Liver (tissue), 9 donors: ENCODE results near the gene ZRANB1. TPM values are rescaled to one million over a fixed set of nuclear protein-coding genes. Genes with fewer than 3 reads are reported as not detected.
A peak's percentile ranks its signal among the peaks of the same experiment; 100 is the strongest.

Experiments used
- DNase-seq: peaks from one replicate; pipeline ENCODE4 v3.0.0-alpha.2; 2017; ENCODE audit warnings: low spot score
- H3K27ac ChIP-seq, 2 donors: one replicate each; pipeline ENCODE4 v1.7.0; 2013; ENCODE audit warnings: inconsistent platforms in 2 of 2, low read length in 2 of 2, control low read depth in 1 of 2, low read depth in 1 of 2, mild to moderate bottlenecking in 1 of 2
- H3K27me3 ChIP-seq, 4 donors: one replicate each; pipeline versions ENCODE4 v1.6.1 to v1.7.0; 2013; ENCODE audit warnings: low read length in 3 of 4, inconsistent platforms in 1 of 4, mild to moderate bottlenecking in 1 of 4, moderate library complexity in 1 of 4; ENCODE audit not compliant: control insufficient read depth in 4 of 4, insufficient read depth in 4 of 4
- H3K36me3 ChIP-seq, 4 donors: one replicate each; pipeline versions ENCODE4 v1.6.1 to v1.7.0; 2013; ENCODE audit warnings: low read length in 3 of 4, mild to moderate bottlenecking in 3 of 4, low read depth in 1 of 4, moderate library complexity in 1 of 4; ENCODE audit not compliant: control insufficient read depth in 4 of 4, insufficient read depth in 3 of 4
- H3K4me1 ChIP-seq, 4 donors: one replicate each; pipeline versions ENCODE4 v1.6.1 to v1.7.0; 2013; ENCODE audit warnings: low read length in 3 of 4, mild to moderate bottlenecking in 3 of 4, moderate library complexity in 1 of 4; ENCODE audit not compliant: control insufficient read depth in 4 of 4, insufficient read depth in 4 of 4
- H3K4me3 ChIP-seq, 3 donors: one replicate each; pipeline versions ENCODE4 v1.6.1 to v1.7.0; 2013; ENCODE audit warnings: low read length in 3 of 3, control low read depth in 1 of 3, low read depth in 1 of 3, mild to moderate bottlenecking in 1 of 3
- H3K9ac ChIP-seq, 2 donors: one replicate each; pipeline ENCODE4 v1.7.0; 2013; ENCODE audit warnings: low read length in 2 of 2, mild to moderate bottlenecking in 2 of 2, moderate library complexity in 2 of 2, control low read depth in 1 of 2, low read depth in 1 of 2
- H3K9me3 ChIP-seq, 4 donors: one replicate each; pipeline versions ENCODE4 v1.6.1 to v1.7.0; 2013; ENCODE audit warnings: low read length in 3 of 4; ENCODE audit not compliant: control insufficient read depth in 4 of 4
- FOXA1 ChIP-seq: IDR thresholded peaks from 2 replicates; pipeline ENCODE4 v1.6.1; 2016; ENCODE audit warnings: antibody characterized with exemption
- FOXA2 ChIP-seq: IDR thresholded peaks from 2 replicates; pipeline ENCODE4 v1.6.1; 2016; ENCODE audit warnings: antibody characterized with exemption
- GABPA ChIP-seq, 2 donors: IDR thresholded peaks in 1 of 2; conservative IDR thresholded peaks in 1 of 2; 2 replicates each; pipeline ENCODE4 v1.6.1; 2016; ENCODE audit warnings: antibody characterized with exemption in 2 of 2, mild to moderate bottlenecking in 1 of 2, moderate library complexity in 1 of 2
- HNF4A ChIP-seq, 2 donors: conservative IDR thresholded peaks; 2 replicates each; pipeline ENCODE4 v1.6.1; 2016; ENCODE audit warnings: antibody characterized with exemption in 2 of 2, mild to moderate bottlenecking in 2 of 2
- HNF4G ChIP-seq: IDR thresholded peaks from 2 replicates; pipeline ENCODE4 v1.6.1; 2016; ENCODE audit warnings: antibody characterized with exemption
- JUND ChIP-seq, 2 donors: IDR thresholded peaks; 2 replicates each; pipeline ENCODE4 v1.6.1; 2016; ENCODE audit warnings: antibody characterized with exemption in 2 of 2
- NR2F2 ChIP-seq: IDR thresholded peaks from 2 replicates; pipeline ENCODE4 v1.6.1; 2016; ENCODE audit warnings: antibody characterized with exemption
- RAD21 ChIP-seq, 2 donors: IDR thresholded peaks; 2 replicates each; pipeline ENCODE4 v1.6.1; 2016; ENCODE audit warnings: antibody characterized with exemption in 2 of 2, mild to moderate bottlenecking in 2 of 2
- RXRA ChIP-seq, 2 donors: IDR thresholded peaks; 2 replicates each; pipeline ENCODE4 v1.6.1; 2017 to 2018; ENCODE audit warnings: antibody characterized with exemption in 2 of 2, mild to moderate bottlenecking in 1 of 2
- SP1 ChIP-seq: IDR thresholded peaks from 2 replicates; pipeline ENCODE4 v1.6.1; 2018; ENCODE audit warnings: antibody characterized with exemption, mild to moderate bottlenecking
- TAF1 ChIP-seq: conservative IDR thresholded peaks from 2 replicates; pipeline ENCODE4 v1.6.1; 2016; ENCODE audit warnings: antibody characterized with exemption, mild to moderate bottlenecking
- YY1 ChIP-seq: IDR thresholded peaks from 2 replicates; pipeline ENCODE4 v1.6.1; 2016; ENCODE audit warnings: antibody characterized with exemption, mild to moderate bottlenecking
- WGBS: extraction: QIAGEN DNeasy Blood & Tissue Kit; methylation state at CpG from one replicate; pipeline ENCODE4 v1.1.7; 2013; 5-methylcytosine and 5-hydroxymethylcytosine counted together
- polyA plus RNA-seq, 2 donors: library from polyadenylated mRNA; stranded (reverse) in 1 of 2; unstranded in 1 of 2; fragments of 200-250 nt in 1 of 2; fragments of >200 nt in 1 of 2; fragmentation: Nextera tagmentation in 1 of 2; extraction: Ambion mirVana in 1 of 2; gene quantifications; one replicate each; pipeline versions ENCODE4 v1.2.1 to v1.2.3, GENCODE V29; 2013 to 2015
- total RNA-seq, 2 donors: library from RNA; depleted of rRNA; stranded (reverse); fragments of >200 nt; gene quantifications; one replicate each; pipeline ENCODE4 v1.2.3, GENCODE V29; 2014
- TF ChIP-seq, protein P1 (sequence below): IDR thresholded peaks from 2 replicates; pipeline ENCODE4 v1.6.1; 2016; ENCODE audit warnings: antibody characterized with exemption
- TF ChIP-seq, protein P2 (sequence below): IDR thresholded peaks from 2 replicates; pipeline ENCODE4 v1.6.1; 2016; ENCODE audit warnings: antibody characterized with exemption
- TF ChIP-seq, protein P3 (sequence below): IDR thresholded peaks from 2 replicates; pipeline ENCODE4 v1.6.1; 2016; ENCODE audit warnings: antibody characterized with exemption, mild to moderate bottlenecking
- donor health status: healthy.
- donor health status: healthy.
- donor health status: healthy.
- donor health status: healthy.
- donor health status: healthy.

ZRANB1 gene
- total and polyA plus RNA-seq, 4 donors = 6.2 to 32.5 (median 14.4) TPM

DNA sequence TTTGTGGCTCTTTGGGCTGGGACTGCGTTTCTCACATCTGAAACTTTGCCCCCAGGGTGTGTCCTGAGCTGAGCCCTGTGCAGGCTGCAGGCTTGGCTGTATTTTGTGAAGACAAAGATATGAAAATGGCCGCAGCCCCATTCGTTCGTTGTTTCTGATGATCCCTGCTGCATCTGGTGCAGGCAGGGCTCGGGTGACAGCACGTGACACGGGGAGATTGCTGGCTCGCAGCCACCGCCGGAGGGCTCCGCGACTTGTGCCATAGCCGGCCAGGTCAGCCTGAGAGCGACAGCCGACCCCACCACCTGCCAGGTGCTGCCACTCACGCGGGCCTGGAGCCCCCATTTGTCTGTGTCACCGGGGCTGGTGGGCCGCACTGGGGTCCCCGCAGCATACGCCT lies 81.3 kb downstream of the ZRANB1 start:
- Histone ChIP-seq H3K9ac (no peak overlapping the region), H3K4me3 (no peak overlapping the region), H3K27me3 (no peaks in the 10 kb centered on the region), H3K4me1 (peaks cover 4 to 30% (median 20%) of the 10 kb centered on the region in 4 donors), H3K36me3 (no peaks in the 10 kb centered on the region), H3K27ac (no peak overlapping the region), H3K9me3 (peaks cover 0 to 2% (median 0%) of the 10 kb centered on the region in 4 donors)
- TF ChIP-seq HNF4G = no peak
- no peak for TF ChIP-seq TAF1
- no peak for TF ChIP-seq FOXA2
- TF ChIP-seq, protein P1, sequence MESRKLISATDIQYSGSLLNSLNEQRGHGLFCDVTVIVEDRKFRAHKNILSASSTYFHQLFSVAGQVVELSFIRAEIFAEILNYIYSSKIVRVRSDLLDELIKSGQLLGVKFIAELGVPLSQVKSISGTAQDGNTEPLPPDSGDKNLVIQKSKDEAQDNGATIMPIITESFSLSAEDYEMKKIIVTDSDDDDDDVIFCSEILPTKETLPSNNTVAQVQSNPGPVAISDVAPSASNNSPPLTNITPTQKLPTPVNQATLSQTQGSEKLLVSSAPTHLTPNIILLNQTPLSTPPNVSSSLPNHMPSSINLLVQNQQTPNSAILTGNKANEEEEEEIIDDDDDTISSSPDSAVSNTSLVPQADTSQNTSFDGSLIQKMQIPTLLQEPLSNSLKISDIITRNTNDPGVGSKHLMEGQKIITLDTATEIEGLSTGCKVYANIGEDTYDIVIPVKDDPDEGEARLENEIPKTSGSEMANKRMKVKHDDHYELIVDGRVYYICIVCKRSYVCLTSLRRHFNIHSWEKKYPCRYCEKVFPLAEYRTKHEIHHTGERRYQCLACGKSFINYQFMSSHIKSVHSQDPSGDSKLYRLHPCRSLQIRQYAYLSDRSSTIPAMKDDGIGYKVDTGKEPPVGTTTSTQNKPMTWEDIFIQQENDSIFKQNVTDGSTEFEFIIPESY = no peak
- TF ChIP-seq, protein P2, sequence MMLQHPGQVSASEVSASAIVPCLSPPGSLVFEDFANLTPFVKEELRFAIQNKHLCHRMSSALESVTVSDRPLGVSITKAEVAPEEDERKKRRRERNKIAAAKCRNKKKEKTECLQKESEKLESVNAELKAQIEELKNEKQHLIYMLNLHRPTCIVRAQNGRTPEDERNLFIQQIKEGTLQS = no peak
- TF ChIP-seq FOXA1 = no peak
- no peak for TF ChIP-seq RXRA (IDR thresholded peaks at IDR 0.05)
- no peak for TF ChIP-seq RAD21 (IDR thresholded peaks at IDR 0.05)
- no peak for DNase-seq
- 74% methylated on average over 21 of the region's 21 CpGs for WGBS

DNA sequence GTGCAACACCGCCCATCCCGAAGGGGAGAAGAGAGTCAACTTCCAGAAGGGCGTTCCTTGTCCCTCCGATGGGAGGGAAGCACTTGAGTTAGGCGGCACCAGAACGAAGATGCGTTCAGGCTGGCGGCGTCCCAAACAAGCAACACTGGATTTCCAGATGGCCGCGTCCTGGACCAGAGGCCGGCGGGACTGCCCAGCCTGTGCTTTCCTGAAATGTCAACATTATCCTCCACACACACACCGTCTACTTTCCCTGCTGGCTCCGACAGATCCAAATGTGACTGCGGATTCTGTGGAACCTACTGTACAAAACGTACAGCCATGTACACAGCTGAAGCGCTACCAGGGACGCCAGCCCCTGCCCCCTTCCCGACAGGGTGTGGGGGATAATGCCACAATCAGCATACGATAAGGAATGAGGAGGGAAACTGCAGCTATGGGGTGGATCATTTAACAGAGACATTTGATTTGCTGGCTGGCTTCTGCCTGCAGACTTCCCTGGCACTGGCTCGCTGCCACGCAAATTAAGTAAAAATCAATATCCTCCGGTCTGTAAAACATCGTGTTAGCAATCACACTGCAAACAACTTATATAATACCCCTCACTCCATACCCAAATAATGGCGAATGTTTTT lies 82.1 kb downstream of the ZRANB1 start:
- no peak overlapping the region for H3K9ac ChIP-seq

DNA sequence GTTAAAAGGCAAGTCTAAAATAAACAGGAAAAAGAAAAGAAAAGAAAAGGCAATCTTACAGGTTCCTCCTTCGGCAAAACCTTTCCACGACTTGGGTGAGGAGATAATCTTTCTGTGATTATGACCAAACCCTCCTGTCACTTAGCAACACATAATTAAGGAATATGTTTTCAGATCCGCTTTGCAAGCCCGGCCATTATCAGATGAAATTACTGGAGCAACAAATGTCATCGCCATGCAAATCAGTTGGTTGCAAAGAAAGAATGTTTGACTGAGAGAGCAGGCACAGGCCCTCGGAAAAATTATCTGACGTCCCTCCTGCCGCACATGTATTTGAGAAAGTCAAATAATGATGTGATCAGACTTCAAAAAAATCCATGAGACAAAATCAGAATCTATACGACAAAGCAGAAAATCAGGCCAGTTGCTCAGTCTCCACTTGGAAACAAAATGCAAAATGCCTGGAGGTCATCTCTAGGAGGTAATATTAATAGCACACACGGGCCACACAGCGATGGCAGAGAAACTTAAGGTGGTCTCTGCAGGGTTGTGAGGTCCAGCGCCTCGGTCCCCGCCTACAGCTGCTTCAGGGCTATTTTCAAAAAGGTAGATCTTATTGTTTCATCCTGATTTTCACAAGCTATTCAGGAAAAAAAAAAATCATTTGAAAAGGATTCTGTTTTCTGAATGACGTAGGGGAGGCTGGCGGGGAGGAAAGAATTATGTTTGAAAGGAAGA lies 82.7 kb downstream of the ZRANB1 start:
- Histone ChIP-seq H3K9ac (no peak overlapping the region), H3K9me3 (no peaks in the 10 kb centered on the region), H3K36me3 (no peaks in the 10 kb centered on the region), H3K4me1 (peaks cover 2 to 30% (median 20%) of the 10 kb centered on the region in 4 donors), H3K27ac (no peak overlapping the region), H3K27me3 (no peaks in the 10 kb centered on the region), H3K4me3 (no peak overlapping the region)
- TF ChIP-seq GABPA (IDR thresholded peaks at IDR 0.05 in 1 of 2, conservative IDR thresholded peaks at IDR 0.05 in 1 of 2) (no peak), JUND (IDR thresholded peaks at IDR 0.05) (no peak), FOXA1 (no peak), HNF4G (no peak), NR2F2 (no peak), YY1 (no peak), TAF1 (no peak), FOXA2 (no peak)
- TF ChIP-seq, protein P2 = no peak
- TF ChIP-seq, protein P3, sequence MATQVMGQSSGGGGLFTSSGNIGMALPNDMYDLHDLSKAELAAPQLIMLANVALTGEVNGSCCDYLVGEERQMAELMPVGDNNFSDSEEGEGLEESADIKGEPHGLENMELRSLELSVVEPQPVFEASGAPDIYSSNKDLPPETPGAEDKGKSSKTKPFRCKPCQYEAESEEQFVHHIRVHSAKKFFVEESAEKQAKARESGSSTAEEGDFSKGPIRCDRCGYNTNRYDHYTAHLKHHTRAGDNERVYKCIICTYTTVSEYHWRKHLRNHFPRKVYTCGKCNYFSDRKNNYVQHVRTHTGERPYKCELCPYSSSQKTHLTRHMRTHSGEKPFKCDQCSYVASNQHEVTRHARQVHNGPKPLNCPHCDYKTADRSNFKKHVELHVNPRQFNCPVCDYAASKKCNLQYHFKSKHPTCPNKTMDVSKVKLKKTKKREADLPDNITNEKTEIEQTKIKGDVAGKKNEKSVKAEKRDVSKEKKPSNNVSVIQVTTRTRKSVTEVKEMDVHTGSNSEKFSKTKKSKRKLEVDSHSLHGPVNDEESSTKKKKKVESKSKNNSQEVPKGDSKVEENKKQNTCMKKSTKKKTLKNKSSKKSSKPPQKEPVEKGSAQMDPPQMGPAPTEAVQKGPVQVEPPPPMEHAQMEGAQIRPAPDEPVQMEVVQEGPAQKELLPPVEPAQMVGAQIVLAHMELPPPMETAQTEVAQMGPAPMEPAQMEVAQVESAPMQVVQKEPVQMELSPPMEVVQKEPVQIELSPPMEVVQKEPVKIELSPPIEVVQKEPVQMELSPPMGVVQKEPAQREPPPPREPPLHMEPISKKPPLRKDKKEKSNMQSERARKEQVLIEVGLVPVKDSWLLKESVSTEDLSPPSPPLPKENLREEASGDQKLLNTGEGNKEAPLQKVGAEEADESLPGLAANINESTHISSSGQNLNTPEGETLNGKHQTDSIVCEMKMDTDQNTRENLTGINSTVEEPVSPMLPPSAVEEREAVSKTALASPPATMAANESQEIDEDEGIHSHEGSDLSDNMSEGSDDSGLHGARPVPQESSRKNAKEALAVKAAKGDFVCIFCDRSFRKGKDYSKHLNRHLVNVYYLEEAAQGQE = no peak
- no peak for DNase-seq
- 68% methylated on average over 16 of the region's 16 CpGs for WGBS

More for the DNA sequence above, 82.1 kb downstream of the ZRANB1 start:
- H3K27me3 ChIP-seq = no peaks in the 10 kb centered on the region
- H3K9me3 ChIP-seq = peaks cover 0 to 2% (median 0%) of the 10 kb centered on the region in 4 donors
- TF ChIP-seq YY1 (peak; percentile 28), NR2F2 (no peak), SP1 (peak; percentile 28), FOXA2 (no peak), HNF4A (conservative IDR thresholded peaks at IDR 0.05) (peak in 1 of 2 donors; percentile 16)
- peak overlapping the region in 2 of 3 donors; percentile 34 to 52 for H3K4me3 ChIP-seq
- WGBS = 26% methylated on average over 26 of the region's 26 CpGs
- H3K4me1 ChIP-seq = peaks cover 2 to 30% (median 20%) of the 10 kb centered on the region in 4 donors
- no peaks in the 10 kb centered on the region for H3K36me3 ChIP-seq
- no peak overlapping the region for H3K27ac ChIP-seq
- no peak for DNase-seq
